T follicular helper cell (primary cell): ENCODE measurements around the gene FDCSP.
"Not testable (repeated sequence)": the region's sequence is repeated elsewhere in the genome, so short reads cannot be mapped to it uniquely, and the experiment has no call there.

Source experiments
- DNase-seq: peaks from one replicate; pipeline ENCODE4 v3.0.0-alpha.2; 2020; ENCODE audit warnings: low read depth

Gene FDCSP

DNA sequence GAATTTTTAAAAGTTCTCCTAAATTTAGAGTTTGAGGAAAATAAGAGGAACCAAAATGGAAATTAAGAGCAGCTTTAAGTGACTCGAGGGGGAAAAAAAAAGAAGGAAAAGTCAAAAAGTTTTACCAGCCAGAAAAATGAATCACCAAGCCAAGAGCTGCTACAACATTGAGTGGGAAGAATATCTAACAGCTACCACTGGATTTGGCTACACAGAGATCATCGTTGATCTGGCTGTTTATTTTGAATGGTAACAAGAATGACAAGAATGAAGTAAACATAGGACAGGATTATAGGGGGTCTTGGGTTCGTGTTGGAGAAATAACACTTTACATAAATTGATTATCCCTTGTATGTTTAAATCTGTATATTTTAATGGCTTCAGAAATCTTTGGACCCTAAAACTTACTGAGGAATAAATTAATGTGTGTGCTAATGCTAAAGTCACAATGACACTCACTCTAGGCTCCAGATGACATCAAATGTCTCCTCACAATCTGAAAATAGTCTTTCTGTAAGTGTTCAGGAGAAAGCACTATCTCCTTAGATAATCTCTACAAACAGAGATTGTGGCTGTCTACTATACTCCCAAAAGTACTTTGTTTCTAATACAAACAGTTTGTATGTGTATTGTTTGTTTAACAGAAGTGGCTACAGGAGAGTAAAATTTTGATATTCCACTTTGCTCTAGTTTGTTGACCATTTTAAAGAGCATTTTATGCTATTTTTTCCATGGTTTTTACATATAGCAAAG, 13.4 kb downstream of the FDCSP start:
- no peak for DNase-seq

DNA sequence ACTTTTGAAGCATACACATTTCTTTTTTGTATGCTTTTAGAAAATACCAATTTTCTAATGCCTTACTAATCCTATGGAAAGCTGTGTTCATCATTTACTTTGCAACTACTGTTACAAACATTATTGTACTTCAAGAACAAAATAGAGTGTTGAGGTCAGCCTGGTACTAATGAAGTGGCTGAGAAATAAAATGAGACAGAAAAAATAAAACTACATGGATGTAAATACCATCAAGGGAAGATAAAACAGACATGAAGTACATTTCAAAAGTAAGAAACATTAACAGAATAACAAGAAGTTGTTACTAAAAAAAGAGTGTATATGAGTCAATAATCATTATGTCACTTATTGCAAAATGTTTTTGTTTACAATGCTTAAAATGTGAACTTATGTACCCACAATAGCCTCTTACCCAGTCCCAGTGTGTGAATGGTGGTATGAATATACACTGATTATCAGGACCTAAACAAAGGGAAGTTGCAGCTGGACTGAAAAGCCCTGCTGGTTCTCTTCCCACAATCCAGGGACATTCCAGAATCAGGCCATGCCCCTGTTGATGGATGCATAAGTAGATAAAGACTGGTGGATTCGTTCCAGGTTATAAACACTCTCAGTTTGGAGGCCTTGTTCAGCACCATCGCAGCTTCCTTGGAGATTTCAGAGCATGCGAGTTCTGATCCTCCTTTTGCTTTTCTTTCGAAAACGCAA, 14.1 kb downstream of the FDCSP start:
- no peak for DNase-seq

DNA sequence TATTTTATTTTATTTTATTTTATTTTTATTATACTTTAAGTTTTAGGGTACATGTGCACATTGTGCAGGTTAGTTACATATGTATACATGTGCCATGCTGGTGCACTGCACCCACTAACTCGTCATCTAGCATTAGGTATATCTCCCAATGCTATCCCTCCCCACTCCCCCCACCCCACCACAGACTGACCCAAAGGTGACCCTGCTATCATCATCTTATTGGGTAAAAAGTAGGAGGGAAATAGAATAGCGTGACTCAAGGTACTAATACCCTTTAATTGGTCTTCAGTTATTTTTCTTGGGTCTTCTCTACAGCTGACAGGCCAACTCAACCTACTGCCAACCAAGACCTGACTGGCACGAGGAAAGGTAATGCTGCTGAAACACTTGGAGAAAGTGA, 16.4 kb downstream of the FDCSP start, which contains the start of gene CSN3:
CSN3 (plus strand) TSS at position 301 of the 400 bp plus-strand sequence. CDS start 2,223 bp downstream, outside the sequence.
- not testable (repeated sequence) for DNase-seq

DNA sequence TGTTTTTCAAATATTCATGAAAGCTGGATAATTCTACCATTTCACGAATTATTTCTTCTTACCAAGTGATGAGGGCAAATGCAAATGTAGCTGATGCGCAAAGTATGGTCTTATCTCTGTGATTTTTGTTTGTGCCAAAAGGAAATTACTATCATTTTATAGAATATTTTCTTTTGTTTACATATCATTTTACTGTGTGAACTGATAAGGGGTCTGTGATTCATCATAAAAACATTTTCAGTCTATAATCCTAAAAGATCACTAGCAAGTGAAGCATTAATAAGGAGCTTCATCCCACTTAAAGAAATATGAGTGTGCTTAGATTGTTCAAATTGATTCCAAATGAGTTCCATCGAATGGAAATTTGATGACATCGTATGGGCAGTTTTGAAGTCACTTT, 17.2 kb downstream of the FDCSP start:
- DNase-seq = no peak

DNA sequence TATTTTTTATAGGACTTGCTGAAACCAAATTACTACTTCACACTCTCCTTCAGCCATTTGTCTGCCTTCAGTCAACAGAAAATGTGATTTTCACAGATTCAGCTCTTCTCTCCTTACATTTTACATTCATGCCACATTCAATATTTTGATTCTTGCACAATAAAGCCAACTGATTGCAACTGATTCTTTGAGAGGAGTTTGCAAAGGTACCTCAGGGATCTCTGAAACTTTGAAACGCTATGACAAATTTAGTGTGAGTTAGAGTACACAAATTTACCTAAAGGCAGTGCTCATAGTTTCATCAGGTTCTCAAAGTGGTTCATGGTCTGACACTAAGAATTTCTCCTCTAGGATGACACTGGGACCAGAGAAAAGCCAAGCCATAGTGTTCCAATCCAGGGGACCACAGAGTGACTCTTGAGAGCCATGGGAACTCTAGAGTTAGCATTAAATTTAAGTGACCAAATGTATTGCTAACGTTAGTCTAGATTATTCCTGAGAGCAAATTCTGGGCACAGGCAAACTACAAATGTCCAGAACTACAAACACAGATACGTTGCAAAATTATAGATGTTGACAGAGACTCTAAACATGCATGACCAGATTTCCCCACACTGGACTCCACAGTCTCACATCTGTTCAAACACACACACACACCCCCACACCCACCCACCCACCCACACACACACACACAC, 25.5 kb downstream of the FDCSP start:
- no peak for DNase-seq

DNA sequence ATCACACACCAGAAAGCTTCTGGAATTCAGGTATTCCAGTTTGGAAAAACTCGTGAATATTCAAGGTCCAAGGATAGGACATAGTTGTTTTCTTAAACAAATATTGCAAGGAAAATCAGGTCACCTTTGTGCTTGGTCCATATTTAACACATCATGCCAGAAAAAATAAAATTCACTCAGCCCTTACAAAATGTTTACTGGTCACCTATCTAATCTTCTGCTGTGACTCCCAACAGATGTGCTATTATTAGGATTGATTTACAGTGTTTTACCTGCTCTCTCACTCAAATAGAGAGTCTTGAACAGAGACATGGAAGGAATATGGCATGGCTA, 26.0 kb downstream of the FDCSP start:
- no peak for DNase-seq

DNA sequence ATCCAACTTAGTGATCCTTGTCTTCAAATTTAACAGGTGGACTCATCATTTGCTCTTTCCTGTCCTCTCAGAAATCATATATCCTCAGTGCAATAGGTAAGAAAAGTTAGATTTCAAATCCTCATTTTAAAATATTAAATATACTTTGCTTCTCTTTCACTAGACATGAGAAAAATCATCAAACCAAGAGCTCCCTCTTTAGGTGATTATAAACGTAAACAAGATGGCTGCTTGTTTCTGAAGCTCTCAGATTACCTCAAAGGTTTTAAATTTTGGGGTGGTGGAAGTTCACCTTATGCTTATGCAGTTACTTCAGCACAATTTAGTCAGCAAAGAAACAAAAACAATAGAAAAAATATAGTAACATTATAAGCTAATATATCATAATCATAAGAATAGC, 43.8 kb downstream of the FDCSP start:
- no peak for DNase-seq

DNA sequence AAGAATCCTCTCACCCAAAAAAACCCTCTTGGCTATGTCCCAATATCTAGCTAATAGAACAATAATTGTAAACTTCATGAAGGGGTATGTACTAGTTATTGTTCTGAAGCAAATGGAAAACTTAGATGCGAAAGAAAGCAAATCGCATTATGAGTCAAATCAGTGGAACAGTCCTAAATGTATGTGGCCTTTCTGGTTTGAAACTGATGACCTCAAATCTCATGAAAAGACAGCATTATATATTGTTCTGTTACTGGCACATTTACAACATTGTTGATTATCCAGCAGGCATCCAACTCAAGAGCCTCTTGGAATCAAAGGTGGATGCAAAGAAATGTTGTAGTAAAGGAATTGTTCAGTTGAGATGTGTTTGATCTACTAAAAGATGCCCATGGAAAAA, 51.2 kb downstream of the FDCSP start:
- DNase-seq = no peak

DNA sequence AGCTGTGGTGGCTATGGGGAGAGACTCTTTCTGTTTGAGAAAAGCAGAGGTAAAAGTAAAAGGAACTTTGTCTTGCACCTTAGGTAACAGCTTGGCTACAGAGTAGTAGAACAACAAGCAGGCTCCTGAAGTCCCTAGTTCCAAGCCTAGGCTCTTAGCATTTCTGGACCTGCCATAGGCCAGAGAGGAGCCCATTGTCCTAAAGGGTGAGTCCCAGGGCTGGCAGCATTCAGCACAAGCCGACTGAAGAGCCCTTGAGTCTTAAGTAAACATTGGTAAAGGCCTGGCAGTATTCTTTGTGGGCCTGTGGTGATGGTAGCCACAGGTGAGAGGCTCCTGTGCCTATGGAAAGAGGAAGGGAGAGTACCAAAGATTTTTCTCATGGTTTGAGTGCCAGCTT, 54.6 kb downstream of the FDCSP start:
- no peak for DNase-seq
